ENCODE results near the gene PRCP.

The PRCP gene

DNA sequence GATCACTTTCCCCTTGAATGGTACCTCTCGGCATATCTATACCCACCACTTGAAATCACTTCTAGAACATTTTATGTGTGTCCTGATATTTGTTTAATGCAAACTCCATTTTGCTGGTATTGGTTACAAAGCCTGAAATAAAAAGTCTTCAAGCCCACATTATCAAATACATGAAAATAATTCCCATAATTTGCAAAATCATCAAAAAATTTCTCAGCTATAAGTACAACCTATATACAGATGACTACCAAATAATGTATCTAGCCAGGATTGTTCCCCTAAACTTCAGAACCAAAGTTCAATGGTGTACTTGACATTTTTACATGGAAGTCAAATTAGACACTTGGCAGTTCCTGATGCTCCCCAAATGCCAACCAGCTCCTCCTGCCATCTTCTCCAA, 71.8 kb downstream of the PRCP start:
- DNase-seq (ENCODE audit: low spot score): no peak

DNA sequence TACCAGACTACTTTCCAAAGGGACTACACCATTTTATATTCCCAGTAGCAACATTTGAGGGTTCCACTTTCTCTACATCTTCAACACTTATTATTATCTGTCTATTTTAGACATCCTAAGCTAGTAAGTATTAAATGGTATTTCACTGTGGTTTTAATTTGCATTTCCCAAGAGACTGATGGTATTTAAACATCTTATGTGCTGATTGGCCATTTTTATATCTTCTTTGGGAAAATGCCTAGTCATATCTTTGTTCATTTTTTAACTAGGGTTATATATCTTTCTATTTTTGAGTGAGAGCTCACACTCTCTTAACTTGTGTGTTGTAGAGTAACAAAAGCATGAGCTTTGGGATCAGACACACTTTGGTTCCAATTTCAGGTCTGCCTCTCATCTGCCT, 73.7 kb downstream of the PRCP start:
- no peak for DNase-seq (ENCODE audit: low spot score)

DNA sequence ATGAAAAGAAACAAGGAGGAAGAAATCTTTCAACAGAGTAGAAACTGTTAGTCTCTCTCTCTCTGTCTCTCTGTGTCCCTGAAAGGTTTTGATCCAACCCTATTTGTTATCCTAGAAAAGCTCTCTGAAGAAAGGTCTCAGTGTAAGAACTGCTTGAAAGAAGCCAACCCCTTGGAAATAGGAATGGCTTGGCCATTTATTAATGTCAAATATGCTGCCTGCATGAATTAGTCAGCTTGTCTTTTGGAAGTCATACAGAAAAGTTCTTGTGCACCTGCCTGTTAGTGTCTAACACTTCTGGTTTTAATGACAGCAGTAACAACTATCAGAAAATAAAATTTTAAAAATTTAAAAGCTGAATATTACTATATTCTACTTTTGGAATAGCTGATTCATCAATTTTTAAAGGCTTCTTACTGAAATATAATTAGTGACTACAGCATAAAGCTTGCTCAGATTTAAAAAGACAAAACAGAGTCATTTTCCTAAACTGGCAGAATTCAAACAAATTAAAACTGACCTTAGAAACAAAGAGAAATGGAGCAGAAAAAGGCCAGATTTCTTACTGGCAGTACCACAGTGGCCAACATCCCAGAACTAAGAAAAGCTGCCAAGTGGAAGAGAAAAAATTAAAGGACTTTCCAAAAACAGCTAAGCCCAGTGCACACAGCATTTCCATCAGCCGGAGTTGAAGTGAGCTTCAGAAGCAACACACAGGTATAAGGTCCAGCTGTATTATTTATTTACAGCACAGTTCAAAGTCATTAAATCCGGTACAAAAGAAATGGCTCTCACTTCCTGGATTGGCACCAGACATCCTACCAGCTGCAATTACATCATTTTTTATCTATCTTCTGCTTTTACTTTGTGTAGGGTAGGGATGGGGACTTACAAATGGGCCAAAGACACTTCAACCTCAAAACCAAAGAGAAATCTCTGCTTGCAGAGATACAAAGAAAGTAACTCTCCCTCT, 76.3 kb downstream of the PRCP start:
- no peak for DNase-seq (ENCODE audit: low spot score)

DNA sequence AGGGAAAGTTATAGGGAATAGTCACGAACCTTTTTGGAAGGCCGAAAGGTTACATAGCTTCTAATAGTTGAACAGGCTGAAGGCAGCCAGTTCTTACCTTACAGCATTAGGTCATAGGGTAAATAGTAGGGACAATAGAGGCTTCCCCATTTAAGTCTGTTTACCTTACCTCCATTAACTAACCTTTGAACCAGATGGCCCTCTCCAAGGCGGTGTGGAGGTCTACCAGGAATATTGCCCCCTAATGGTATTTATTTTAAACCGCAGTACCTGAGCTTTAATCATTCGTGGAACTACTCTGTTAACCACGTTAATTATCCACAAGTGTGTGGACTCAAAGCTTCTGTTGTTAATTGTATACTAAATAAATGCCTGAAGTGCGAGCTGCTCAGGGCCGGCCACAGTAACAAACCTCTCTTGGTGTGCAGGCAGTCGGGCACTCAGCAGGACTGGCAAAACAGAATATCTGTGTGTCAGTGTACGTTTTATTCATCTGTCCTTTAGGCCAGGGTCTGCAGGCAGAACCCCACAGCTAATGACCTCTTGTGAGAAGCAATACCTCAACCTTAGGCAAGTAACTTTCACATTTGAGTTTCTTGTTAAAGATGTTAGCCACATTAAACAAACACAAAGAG, 81.7 kb downstream of the PRCP start:
- no peak for DNase-seq (ENCODE audit: low spot score)

DNA sequence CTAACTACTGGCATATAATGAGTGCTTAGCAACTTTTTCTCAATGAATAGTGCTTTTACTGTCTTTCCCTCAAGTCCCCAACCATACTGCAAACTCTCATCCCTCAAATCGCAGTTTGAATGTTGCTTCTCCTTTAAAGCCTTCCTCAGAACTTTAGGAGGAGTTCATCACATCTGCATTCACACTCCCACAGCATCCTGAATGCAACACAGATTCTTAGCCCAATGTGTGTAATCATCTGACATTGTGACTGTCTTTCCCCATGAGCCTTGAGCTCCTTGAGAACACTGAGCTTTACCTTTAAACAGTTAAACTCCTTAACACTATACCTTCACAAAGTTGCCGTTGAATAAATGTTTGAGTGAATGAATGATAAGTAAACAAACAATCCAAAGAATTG, 84.8 kb downstream of the PRCP start:
- no peak for DNase-seq (ENCODE audit: low spot score)

DNA sequence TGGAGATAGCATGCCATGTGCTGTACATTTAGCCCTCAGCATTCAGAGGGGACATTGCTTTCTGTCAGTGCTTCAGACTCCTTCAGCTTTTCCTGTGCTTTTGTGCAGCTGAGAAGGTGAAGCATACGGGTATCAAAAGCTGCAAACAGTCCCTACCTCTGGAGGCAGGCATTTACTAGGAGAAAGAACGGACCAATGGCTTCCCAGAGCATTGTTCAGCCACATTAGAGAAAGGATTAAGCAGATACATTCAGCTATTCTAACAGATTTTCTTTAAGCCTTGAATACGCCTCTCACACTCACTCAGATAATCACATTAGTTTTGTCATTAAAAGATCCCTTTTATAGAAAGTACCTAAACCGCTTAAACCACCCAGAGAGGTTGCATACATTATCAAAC, 85.9 kb downstream of the PRCP start:
- no peak for DNase-seq (ENCODE audit: low spot score)

DNA sequence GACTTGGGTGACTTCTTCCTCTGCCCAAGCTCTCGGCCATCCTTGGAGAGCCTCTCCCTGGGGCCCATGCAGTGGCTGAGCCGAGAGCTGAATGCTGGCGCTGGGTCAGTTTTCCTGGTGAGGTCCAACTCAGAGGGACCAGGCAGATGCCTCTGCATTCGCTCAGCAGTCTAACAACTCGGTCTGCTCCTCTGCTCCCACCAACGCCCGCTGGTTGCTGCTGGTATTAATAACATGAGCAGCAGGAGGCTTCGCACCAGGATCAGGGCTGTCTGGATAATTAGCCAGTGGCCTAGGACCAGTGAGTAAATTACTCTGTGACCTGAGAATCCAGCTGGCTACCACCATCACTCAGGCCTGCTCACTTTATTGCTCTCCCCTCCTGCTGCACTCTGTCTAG, 88.9 kb downstream of the PRCP start:
- no peak for DNase-seq (ENCODE audit: low spot score)

DNA sequence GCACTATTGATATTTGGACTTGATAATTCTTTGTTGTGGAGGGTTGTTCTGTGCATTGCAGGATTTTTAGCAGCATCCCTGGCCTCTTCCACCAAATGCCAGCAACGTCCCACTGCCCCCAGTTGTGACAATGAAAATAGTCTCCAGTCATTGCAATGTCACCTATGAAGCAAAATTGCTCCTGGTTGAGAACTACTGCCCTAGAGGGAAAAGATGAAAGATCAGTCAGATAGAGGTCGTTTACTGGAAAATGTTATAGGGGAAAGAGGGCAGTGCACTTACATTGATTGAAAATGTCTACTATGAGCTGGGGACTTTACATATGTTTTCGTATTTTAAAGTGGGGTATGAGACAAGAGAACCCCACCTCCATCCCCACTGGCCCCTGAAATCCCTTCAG, 89.5 kb downstream of the PRCP start:
- no peak for DNase-seq (ENCODE audit: low spot score)

DNA sequence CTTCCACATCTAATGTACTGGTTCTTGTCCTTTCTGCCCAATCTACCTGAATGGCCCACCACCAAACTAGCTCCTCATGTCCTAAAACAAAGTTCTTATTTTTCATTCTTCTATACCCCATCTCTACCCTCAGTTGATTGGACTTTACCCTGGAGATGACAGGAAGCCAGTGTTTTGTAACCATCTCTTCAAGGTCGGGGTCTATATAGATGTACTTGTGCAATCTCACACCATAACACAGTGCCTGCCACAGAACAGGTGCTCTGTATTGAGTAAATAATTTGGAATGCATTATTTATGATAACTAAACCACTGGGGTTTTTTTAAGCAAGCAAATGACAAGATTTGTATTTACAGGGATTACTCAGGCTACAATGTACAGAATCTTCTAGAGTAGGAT, 89.9 kb downstream of the PRCP start:
- DNase-seq (ENCODE audit: low spot score): no peak

DNA sequence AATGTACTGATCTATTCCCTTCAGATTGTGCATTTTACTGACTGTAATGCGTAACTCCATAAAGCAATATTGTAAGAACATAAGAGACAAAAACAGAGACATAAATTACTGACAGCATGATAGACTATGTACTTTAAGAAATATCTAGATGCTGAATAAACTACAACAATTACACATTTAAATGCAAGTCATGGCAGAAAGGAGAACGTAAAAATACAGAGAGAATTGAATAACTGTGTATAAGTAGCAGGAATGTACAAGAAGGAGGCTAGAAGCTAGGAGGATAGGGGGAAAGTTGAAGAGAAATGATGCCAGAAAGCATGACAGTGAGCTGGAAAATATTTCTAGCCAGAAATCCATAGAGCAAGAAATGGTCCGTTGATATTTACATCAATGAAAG, 92.6 kb downstream of the PRCP start:
- no peak for DNase-seq (ENCODE audit: low spot score)

DNA sequence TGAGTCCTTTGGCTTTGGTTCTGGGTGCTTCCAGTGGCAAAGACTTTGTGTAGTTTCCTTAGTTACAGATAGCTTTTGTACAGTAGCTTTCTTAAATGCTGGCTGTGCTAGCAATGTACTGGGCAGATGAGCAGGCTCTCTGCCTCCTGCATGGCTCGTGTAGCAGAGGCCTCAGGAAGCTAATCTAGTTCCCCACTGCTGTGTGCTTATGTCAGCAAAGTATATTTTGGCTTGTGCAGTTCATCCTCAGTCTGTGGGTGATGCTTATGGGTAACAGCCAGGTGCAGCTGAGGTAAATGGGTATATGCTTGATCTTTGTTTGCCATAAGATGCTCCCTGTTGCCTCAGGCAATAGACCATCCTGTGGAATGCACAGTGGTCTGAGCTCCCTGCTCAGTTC, 97.5 kb downstream of the PRCP start:
- no peak for DNase-seq (ENCODE audit: low spot score)

DNA sequence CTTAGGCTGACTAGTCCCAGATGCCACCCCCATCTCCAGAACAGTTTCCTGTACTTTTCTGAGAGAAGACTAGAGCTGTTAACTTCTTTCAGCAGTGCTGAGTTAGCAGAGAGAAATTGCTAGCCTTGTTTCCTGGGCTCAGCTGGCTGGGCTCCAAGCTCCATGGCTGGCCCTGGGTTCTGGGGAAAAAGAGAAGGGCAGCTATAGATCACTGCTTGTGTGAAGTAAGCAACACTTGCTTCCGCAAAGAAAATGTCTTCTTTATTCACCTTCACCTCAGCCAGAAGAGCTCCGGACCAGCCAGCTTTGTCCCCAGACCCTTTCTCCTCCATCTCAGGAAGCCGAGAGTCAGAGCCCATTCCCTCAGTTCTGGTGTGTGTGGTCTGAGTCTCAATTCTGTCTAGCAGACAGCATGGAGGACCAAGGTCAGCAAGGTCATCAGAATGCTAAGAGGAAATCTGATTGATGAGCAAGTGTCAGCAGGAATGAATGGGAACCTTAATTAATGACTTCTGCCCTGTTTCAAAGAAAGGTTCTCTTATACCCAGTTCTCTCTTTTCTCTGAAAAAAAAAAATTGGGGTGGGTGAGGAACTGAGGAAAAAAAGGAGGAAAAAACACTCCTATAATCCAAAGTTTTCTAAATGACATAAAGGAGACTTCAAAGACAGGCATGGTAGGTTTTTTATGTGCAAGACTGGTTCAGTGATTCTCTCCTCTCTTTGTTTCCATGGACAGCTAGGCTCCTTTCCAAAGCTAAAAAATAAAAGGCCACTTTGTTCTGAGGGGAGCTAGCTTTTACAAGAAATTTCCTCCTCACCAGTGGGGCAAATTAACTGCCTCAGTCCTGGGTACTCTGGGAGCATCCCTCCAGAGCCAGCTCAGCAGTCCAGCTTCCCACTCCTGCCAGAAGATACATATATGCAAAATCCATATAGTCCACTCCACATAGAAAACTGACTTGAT, 103.0 kb downstream of the PRCP start:
- DNase-seq (ENCODE audit: low spot score): no peak

DNA sequence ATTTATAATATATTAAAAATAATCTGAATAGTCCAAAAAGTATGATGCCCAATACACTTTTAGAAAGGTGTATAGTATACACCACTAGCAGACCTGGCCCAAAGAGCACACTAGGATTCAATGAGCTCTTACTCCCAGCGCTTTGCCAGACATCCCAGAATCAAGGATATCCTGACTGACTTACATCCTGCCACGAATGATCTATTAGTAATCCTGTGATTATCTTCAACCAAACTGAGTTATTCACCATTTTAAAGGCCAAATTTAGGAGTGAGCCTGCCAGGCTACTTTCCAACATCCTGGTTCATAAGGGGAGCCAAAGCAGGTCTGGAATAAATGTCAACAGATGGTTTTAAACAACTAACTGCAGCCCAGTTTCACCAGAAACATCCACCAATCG, 105.7 kb downstream of the PRCP start:
- DNase-seq (ENCODE audit: low spot score): no peak

DNA sequence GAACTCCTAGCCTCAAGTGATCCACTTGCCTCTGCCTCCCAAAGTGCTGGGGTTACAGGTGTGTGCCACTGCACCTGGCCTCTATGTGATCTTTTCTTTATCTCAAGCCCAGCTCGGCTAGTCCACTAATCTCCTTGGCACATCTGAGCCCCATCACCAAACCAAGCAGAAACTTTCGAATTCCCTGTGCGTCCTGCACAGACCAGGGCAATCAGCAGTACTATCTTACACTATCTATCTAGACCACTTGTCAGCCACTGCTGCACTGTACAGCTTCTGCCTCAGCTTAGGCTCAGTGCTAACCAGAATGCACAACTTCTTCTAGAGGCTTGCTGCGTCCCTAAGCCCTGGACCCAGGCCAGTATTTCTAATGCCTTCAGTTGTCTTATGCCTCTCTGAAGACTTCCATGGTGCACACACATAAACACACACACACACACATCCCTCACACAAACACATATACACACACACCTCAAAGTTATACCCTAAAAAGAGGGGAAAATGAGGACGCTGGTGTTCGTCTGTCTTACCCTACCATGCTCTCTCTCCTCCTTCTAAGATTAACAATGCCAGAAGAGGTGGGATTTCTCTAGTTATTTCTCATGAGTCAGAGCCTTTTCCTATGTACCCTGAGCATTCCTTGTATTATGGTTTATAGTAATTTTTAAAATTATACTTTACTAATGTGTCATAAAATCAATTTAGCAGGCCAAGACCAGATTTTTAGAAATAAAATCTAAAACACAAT, 107.2 kb downstream of the PRCP start:
- DNase-seq (ENCODE audit: low spot score): no peak

DNA sequence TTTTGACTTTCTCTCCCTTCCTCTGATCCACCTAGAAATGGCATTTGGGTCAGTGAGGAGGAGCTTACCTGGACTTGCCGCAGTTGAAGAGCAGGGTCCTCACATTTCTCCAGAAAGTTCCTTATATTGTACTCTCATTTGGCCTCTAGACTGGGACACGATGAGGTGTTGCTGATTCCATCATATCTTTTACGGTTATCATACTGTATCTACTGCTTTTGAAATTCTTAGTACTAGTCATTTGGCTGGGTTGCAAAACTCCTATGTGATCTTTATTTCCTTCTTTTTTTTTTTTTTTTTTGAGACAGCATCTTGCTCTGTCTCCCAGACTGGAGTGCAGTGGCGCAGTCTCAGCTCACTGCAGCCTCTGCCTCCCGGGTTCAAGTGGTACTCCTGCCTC, 107.9 kb downstream of the PRCP start:
- no peak for DNase-seq (ENCODE audit: low spot score)

DNA sequence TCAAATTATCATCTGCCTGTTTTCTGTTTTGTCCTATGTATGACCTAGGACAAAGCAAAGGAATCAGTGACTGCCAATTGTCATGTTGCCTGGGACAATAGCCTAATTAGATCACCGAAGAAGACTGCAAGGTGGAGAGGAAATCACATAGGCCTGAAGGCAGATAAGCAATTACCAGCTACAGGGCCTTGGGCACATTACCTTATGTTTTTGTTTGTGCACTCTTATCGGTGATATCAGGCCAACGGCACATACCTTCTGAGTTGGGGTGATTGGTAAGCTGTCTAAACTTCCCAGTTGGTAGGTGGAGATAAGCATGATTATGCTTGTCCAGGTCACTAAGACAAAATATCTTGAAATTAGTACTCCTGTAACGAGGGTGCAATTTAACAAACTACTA, 108.5 kb downstream of the PRCP start:
- no peak for DNase-seq (ENCODE audit: low spot score)

DNA sequence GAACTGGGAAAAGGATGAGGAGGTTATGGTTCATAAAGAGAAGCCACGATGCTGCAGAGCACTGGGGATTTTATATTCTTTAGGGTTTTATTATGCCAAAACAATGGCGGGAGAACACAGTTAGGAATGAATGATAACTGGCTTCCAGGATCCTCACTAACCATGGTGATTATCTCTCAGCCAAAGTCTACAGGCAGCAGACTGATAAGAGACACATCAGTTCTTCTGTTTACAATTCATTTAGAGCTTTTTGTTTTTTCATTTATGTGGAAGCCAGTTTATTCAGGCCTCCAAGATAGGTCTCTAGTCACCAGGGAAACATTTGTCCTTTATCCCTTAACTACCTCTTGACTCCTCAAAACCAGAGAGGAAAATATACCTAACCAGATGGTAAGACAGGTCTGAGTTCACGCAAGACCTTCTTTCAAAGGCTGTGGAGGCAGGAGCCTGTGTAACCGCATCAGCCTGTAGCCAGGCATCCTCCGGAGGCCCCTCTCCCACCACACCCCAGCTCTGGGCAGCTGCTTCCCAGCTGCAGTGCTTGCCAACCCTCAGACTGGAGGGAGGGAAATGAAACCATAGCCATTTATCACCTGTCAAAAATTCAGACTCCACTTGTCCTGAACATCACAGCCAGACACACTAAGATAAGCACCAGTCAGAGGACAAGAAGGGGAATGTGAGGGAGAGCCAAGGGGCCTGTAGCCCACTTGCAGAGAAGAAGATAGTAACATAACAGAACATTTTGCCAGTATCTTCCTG, 109.3 kb downstream of the PRCP start:
- DNase-seq (ENCODE audit: low spot score): no peak

DNA sequence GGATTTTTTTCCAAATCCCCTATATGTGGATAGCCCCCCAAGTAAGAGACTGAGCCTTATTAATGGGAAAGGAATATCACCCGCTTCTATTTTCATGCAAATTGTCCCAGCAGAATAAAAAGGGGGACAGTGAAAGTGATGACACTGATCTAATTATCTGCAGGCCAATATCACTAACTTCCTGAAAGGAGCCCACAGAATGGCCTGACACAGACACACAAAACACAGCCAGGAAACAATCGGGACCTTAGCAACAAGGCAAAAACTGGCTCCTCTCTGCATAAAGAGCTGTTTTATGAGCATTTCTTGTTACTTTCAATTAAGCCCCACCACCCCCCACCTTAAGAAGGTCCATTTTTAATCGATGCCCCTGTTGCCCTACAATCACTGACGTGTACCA, 112.2 kb downstream of the PRCP start:
- DNase-seq (ENCODE audit: low spot score): no peak

DNA sequence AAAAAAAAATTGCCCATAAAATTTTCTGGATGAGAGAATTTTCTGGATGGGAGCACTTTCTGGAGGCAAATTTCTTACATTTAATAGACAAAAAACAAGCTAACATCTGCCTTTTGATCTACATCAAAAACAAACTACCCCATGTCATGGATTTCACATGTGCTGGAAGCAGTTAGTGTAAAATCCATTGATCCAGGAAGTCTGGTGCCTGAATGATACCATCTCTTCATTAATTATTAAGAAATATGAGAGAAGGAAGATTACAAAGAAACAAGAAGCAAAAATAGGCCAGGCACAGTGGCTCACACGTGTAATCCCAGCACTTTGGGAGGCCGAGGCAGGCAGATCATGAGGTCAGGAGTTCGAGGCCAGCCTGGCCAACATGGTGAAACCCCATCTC, 113.4 kb downstream of the PRCP start:
- DNase-seq (ENCODE audit: low spot score): no peak

DNA sequence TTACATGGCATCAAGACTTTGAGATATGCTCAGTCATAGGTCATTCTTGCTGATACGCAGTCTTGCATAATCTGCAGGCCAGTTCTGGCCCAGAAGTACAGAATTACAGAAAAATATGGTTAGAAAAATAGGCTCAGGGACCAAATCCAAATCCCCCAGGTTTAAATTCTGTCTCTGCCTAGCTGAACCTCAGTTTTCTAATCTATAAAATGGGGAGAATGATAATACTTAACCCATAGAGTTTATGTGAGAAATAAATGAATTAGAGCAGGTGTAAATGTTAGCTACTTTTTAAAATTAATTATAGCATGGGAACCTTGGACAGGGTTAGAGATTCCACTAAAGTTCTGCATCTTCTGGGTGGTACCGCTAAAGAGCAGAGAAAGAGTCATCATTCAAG, 114.2 kb downstream of the PRCP start:
- no peak for DNase-seq (ENCODE audit: low spot score)

DNA sequence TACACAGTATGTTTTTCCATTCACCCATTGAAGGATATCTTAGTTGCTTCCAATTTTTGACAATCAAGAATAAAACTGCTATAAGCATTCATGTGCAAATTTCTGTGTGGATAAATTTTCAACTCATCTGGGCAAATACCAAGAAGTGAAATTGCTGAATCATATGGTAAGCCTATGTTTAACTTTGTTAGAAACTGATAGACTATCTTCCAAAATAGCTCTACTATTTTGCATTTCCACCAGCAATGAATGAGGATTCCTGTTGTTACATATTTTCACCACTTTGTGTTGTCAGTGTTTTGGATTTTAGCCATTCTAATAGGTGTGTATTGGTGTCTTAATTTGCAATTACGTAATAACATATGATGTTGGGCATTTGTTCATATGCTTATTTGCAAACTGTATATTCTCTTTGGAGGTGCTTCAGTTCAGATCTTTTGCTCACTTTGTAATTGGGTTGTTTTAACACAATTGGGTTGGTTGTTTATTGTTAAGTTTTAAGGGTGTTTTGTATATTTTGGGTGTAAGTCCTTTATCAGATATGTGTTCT, 117.3 kb downstream of the PRCP start:
- DNase-seq (ENCODE audit: low spot score): no peak

Measured in LoVo (cell line).